ENCODE data around the gene SERPINB4.
"Not testable (repeated sequence)": the region's sequence is repeated elsewhere in the genome, so short reads cannot be mapped to it uniquely, and the experiment has no call there.

DNA sequence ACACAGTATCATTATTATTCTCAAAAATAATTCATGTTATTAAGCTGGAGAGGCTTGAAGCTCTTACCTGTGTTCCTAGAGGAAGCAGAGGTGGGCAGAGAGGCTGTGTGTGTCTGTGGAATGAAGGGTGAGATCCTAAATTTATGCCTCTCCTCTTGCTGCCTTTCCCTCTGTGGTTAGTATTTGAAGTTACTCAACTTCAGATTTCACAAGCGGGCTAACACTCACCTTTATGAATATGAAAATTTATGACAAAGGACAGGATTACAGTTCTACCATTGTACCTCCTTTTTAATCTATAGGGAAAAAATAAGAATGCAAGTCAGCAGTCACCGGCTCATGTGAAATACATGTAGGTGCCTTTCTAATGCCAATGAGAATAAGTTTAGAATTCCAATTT lies at the start of gene SERPINB4:
- TF ChIP-seq, protein P1, sequence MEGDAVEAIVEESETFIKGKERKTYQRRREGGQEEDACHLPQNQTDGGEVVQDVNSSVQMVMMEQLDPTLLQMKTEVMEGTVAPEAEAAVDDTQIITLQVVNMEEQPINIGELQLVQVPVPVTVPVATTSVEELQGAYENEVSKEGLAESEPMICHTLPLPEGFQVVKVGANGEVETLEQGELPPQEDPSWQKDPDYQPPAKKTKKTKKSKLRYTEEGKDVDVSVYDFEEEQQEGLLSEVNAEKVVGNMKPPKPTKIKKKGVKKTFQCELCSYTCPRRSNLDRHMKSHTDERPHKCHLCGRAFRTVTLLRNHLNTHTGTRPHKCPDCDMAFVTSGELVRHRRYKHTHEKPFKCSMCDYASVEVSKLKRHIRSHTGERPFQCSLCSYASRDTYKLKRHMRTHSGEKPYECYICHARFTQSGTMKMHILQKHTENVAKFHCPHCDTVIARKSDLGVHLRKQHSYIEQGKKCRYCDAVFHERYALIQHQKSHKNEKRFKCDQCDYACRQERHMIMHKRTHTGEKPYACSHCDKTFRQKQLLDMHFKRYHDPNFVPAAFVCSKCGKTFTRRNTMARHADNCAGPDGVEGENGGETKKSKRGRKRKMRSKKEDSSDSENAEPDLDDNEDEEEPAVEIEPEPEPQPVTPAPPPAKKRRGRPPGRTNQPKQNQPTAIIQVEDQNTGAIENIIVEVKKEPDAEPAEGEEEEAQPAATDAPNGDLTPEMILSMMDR (IDR thresholded peaks at IDR 0.05; ENCODE audit: insufficient read depth, low read length): not testable (repeated sequence)
- not testable (repeated sequence) for TF ChIP-seq POLR2AphosphoS5, GABPA (IDR thresholded peaks at IDR 0.05; ENCODE audit: low read depth)
- TF ChIP-seq, protein P2, sequence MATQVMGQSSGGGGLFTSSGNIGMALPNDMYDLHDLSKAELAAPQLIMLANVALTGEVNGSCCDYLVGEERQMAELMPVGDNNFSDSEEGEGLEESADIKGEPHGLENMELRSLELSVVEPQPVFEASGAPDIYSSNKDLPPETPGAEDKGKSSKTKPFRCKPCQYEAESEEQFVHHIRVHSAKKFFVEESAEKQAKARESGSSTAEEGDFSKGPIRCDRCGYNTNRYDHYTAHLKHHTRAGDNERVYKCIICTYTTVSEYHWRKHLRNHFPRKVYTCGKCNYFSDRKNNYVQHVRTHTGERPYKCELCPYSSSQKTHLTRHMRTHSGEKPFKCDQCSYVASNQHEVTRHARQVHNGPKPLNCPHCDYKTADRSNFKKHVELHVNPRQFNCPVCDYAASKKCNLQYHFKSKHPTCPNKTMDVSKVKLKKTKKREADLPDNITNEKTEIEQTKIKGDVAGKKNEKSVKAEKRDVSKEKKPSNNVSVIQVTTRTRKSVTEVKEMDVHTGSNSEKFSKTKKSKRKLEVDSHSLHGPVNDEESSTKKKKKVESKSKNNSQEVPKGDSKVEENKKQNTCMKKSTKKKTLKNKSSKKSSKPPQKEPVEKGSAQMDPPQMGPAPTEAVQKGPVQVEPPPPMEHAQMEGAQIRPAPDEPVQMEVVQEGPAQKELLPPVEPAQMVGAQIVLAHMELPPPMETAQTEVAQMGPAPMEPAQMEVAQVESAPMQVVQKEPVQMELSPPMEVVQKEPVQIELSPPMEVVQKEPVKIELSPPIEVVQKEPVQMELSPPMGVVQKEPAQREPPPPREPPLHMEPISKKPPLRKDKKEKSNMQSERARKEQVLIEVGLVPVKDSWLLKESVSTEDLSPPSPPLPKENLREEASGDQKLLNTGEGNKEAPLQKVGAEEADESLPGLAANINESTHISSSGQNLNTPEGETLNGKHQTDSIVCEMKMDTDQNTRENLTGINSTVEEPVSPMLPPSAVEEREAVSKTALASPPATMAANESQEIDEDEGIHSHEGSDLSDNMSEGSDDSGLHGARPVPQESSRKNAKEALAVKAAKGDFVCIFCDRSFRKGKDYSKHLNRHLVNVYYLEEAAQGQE (IDR thresholded peaks at IDR 0.05; ENCODE audit: insufficient replicate concordance, low read depth): not testable (repeated sequence)

All from HL-60 (cell line).